B cell (primary cell): ENCODE results near the gene SCFD1. TPM values are rescaled to one million over a fixed set of nuclear protein-coding genes. Genes with fewer than 3 reads are reported as not detected.

Experiments
- ATAC-seq: fragments of 200-7000 bp; cut with Tn5 transposase; one replicate; pipeline ENCODE4 v1.10.0; 2021; ENCODE audit warnings: low read depth, mild to moderate bottlenecking, moderate number of reproducible peaks, moderate library complexity
- CTCF ChIA-PET: fragments of 350-600 bp; sonication (Branson Sonifier 250); formaldehyde crosslinking; loops from one replicate; lab custom pipeline; 2021; ENCODE audit warnings: antibody characterized with exemption, inconsistent platforms; lab: Charles Lee
- POLR2A ChIA-PET: fragments of 350-600 bp; sonication (Branson Sonifier 250); formaldehyde crosslinking; loops from one replicate; lab custom pipeline; 2021; ENCODE audit warnings: antibody characterized with exemption; lab: Charles Lee
- DNase-seq: peaks from one replicate; pipeline ENCODE4 v3.0.0; 2013
- H2AFZ ChIP-seq: 2 replicates; pipeline ENCODE4 v1.6.1; 2012; ENCODE audit warnings: mild to moderate bottlenecking, low read depth, low read length; ENCODE audit not compliant: insufficient read depth, poor library complexity, severe bottlenecking
- H3K27ac ChIP-seq, 2 donors: 1 replicate in 1 of 2; 2 replicates in 1 of 2; pipeline ENCODE4 v1.5.1; 2012 to 2013; ENCODE audit warnings: low read length in 2 of 2, mild to moderate bottlenecking in 2 of 2, moderate library complexity in 1 of 2
- H3K27me3 ChIP-seq, 4 experiments: fragments of 200-600 bp in 1 of 4; sonication (generic) in 1 of 4; replicated peaks in 1 of 4; 1 replicate in 2 of 4; 2 replicates in 2 of 4; pipeline versions ENCODE4 v1.6.1 to v1.7.0; 2013 to 2016; ENCODE audit warnings: low read length in 3 of 4, mild to moderate bottlenecking in 2 of 4, mixed read lengths in 1 of 4, moderate library complexity in 1 of 4; ENCODE audit not compliant: insufficient read depth in 4 of 4, control insufficient read depth in 3 of 4; ENCODE audit errors: control extremely low read depth in 1 of 4
- H3K36me3 ChIP-seq, 2 experiments: replicated peaks in 1 of 2; 1 replicate in 1 of 2; 2 replicates in 1 of 2; pipeline versions ENCODE4 v1.6.1 to v1.7.1; 2013; ENCODE audit warnings: low read length in 1 of 2; ENCODE audit not compliant: insufficient read depth in 2 of 2, control insufficient read depth in 1 of 2; ENCODE audit errors: control extremely low read depth in 1 of 2, extremely low read depth in 1 of 2
- H3K4me1 ChIP-seq, 2 donors: fragments of 200-600 bp in 1 of 2; sonication (generic) in 1 of 2; 1 replicate in 1 of 2; 2 replicates in 1 of 2; pipeline versions ENCODE4 v1.5.1 to v1.6.1; 2013 to 2017; ENCODE audit warnings: low read length in 2 of 2; ENCODE audit not compliant: control insufficient read depth in 2 of 2, insufficient read depth in 2 of 2
- H3K4me2 ChIP-seq: replicated peaks from 2 replicates; pipeline ENCODE3; 2012; ENCODE audit warnings: mild to moderate bottlenecking, low read depth, low read length; ENCODE audit not compliant: poor library complexity, severe bottlenecking
- H3K4me3 ChIP-seq, 5 experiments: fragments of 200-600 bp in 1 of 5; sonication (generic) in 1 of 5; 1 replicate in 3 of 5; 2 replicates in 2 of 5; pipeline versions ENCODE4 v1.5.1 to v1.7.0; 2011 to 2016; ENCODE audit warnings: low read length in 4 of 5, mild to moderate bottlenecking in 4 of 5, low read depth in 2 of 5, control low read depth in 1 of 5, moderate library complexity in 1 of 5; ENCODE audit not compliant: insufficient read depth in 1 of 5; ENCODE audit errors: control extremely low read depth in 1 of 5, extremely low read depth in 1 of 5
- H3K79me2 ChIP-seq: fragments of 200-600 bp; sonication (generic); one replicate; pipeline ENCODE4 v1.6.0; 2016; ENCODE audit warnings: low read length; ENCODE audit not compliant: control insufficient read depth, insufficient read depth
- H3K9ac ChIP-seq: fragments of 200-600 bp; sonication (generic); 2 replicates; pipeline ENCODE4 v1.6.1; 2017; ENCODE audit warnings: mild to moderate bottlenecking, low read length, moderate library complexity
- H3K9me3 ChIP-seq, 3 donors: one replicate each; pipeline versions ENCODE4 v1.6.1 to v1.7.1; 2013; ENCODE audit warnings: low read length in 2 of 3; ENCODE audit not compliant: control insufficient read depth in 2 of 3, insufficient read depth in 1 of 3; ENCODE audit errors: control extremely low read depth in 1 of 3
- H4K20me1 ChIP-seq: 2 replicates; pipeline ENCODE4 v1.6.0; 2012; ENCODE audit warnings: mild to moderate bottlenecking, low read length; ENCODE audit not compliant: insufficient read depth, control insufficient read depth, poor library complexity, severe bottlenecking
- H3K27ac Mint-ChIP-seq: one replicate; pipeline ENCODE4 v1.8.0; 2021; ENCODE audit warnings: mixed read lengths
- H3K27me3 Mint-ChIP-seq: one replicate; pipeline ENCODE4 v1.8.0; 2021; ENCODE audit warnings: mixed read lengths
- H3K4me1 Mint-ChIP-seq: one replicate; pipeline ENCODE4 v1.8.0; 2021; ENCODE audit warnings: mixed read lengths
- H3K4me3 Mint-ChIP-seq: one replicate; pipeline ENCODE4 v1.8.0; 2021; ENCODE audit warnings: mixed read lengths
- H3K9me3 Mint-ChIP-seq: one replicate; pipeline ENCODE4 v1.8.0; 2022; ENCODE audit warnings: mixed read lengths; ENCODE audit not compliant: insufficient read depth
- EZH2 ChIP-seq: IDR thresholded peaks from 2 replicates; pipeline ENCODE4 v1.6.1; 2012; ENCODE audit warnings: borderline replicate concordance, low read depth, mild to moderate bottlenecking, moderate library complexity, low read length; ENCODE audit not compliant: insufficient read depth, poor library complexity, severe bottlenecking
- WGBS: methylation state at CpG from one replicate; pipeline ENCODE4 v1.1.5; 2013; ENCODE audit warnings: missing lambda C conversion rate; ENCODE audit not compliant: insufficient coverage; 5-methylcytosine and 5-hydroxymethylcytosine counted together
- intact Hi-C: fragments of 100-400 bp; cut with micrococcal nuclease; formaldehyde crosslinking; loops from one replicate; pipeline ENCODE4 v1.10.0; 2022
- polyA plus RNA-seq: library from polyadenylated mRNA; depleted of rRNA; stranded (reverse); fragments of >200 nt; gene quantifications from 2 replicates; pipeline ENCODE4 v1.2.3, GENCODE V29; 2012
- total RNA-seq, 2 donors: library from RNA; stranded (reverse); fragments of 120-200 nt in 1 of 2; gene quantifications; 1 replicate in 1 of 2; 2 replicates in 1 of 2; pipeline versions ENCODE4 v1.2.3 to v1.2.4, GENCODE V29; 2013 to 2022
- TF ChIP-seq, protein P1 (sequence below): fragments of 200-600 bp; IDR thresholded peaks from one replicate; pipeline ENCODE4 v1.8.0; 2022; ENCODE audit warnings: antibody characterized with exemption, mild to moderate bottlenecking

SCFD1 gene
- total and polyA plus RNA-seq, 2 donors (not counting 1 experiment from before 2014, with no cell fraction given) = 23.1 to 73.0 TPM

DNA sequence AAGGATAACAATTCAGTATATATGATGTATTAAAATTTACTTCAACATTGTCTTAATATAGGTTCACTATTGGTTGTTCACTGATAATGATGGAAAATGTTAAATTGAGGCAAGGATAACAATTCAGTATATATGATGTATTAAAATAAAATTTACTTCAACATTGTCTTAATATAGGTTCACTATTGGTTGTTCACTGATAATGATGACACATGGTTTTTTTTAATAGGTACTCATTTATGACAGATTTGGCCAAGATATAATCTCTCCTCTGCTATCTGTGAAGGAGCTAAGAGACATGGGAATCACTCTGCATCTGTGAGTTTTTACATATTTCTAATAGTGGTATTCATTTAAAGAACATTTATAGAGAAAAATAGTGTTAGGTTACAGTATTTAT, 8.1 kb downstream of the SCFD1 start:
- no peak overlapping the region for H3K4me2 ChIP-seq
- H3K27ac ChIP-seq = no peak overlapping the region
- H2AFZ ChIP-seq = no peak overlapping the region
- Mint-ChIP-seq H3K4me1 (peaks cover 21% of the 10 kb centered on the region), H3K27me3 (no peaks in the 10 kb centered on the region), H3K27ac (no peak overlapping the region), H3K9me3 (no peaks in the 10 kb centered on the region), H3K4me3 (no peak overlapping the region)
- H3K4me3 ChIP-seq = no peak overlapping the region
- intact Hi-C loops = no loop called here
- H3K9ac ChIP-seq = no peak overlapping the region
- CTCF ChIA-PET = no interaction called here
- H3K27me3 ChIP-seq = no peaks in the 10 kb centered on the region
- DNase-seq = no peak
- no peak for TF ChIP-seq EZH2
- TF ChIP-seq, protein P1, sequence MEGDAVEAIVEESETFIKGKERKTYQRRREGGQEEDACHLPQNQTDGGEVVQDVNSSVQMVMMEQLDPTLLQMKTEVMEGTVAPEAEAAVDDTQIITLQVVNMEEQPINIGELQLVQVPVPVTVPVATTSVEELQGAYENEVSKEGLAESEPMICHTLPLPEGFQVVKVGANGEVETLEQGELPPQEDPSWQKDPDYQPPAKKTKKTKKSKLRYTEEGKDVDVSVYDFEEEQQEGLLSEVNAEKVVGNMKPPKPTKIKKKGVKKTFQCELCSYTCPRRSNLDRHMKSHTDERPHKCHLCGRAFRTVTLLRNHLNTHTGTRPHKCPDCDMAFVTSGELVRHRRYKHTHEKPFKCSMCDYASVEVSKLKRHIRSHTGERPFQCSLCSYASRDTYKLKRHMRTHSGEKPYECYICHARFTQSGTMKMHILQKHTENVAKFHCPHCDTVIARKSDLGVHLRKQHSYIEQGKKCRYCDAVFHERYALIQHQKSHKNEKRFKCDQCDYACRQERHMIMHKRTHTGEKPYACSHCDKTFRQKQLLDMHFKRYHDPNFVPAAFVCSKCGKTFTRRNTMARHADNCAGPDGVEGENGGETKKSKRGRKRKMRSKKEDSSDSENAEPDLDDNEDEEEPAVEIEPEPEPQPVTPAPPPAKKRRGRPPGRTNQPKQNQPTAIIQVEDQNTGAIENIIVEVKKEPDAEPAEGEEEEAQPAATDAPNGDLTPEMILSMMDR = no peak
- no peak for ATAC-seq
- H4K20me1 ChIP-seq = peaks cover 27% of the 10 kb centered on the region
- no peaks in the 10 kb centered on the region for H3K4me1 ChIP-seq
- H3K9me3 ChIP-seq = no peaks in the 10 kb centered on the region
- H3K79me2 ChIP-seq = peaks cover 52% of the 10 kb centered on the region
- H3K36me3 ChIP-seq = peaks cover 7 to 25% of the 10 kb centered on the region in 2 experiments
- POLR2A ChIA-PET = no interaction called here

- Histone ChIP-seq H3K79me2 (peaks cover 31% of the 10 kb centered on the region), H3K9ac (no peak overlapping the region), H4K20me1 (peaks cover 8% of the 10 kb centered on the region), H3K4me3 (no peak overlapping the region), H3K27ac (no peak overlapping the region), H3K4me1 (no peaks in the 10 kb centered on the region), H3K36me3 (peaks cover 7 to 30% of the 10 kb centered on the region in 2 experiments), H3K9me3 (no peaks in the 10 kb centered on the region), H3K4me2 (no peak overlapping the region), H2AFZ (no peak overlapping the region), H3K27me3 (no peaks in the 10 kb centered on the region)
- Mint-ChIP-seq H3K4me3 (no peak overlapping the region), H3K4me1 (peaks cover 10% of the 10 kb centered on the region), H3K27me3 (no peaks in the 10 kb centered on the region), H3K9me3 (no peaks in the 10 kb centered on the region), H3K27ac (no peak overlapping the region)
- ChIA-PET POLR2A (interaction anchor here (0.8 kb wide), 1 partner anchor 9 kb away, joined by 12 read pairs; no protein-coding TSS in a partner anchor), CTCF (no interaction called here)
- ATAC-seq = no peak
- DNase-seq = no peak
- intact Hi-C loops = no loop called here
- 100% methylated on average over 1 of the region's 1 CpG for WGBS
- no peak for TF ChIP-seq EZH2
- TF ChIP-seq, protein P1 = no peak
Measured at GRCh38 chr14:30632730-30633129, 10.6 kb downstream of the SCFD1 start.
